HG03575 (cell line): Measurements from ENCODE around the gene SMIM8.
A peak's percentile ranks its signal among the peaks of the same experiment; 100 is the strongest.
"Not testable (repeated sequence)": the region's sequence is repeated elsewhere in the genome, so short reads cannot be mapped to it uniquely, and the experiment has no call there.

Experiments used
- ATAC-seq: cut with Tn5 transposase; IDR thresholded peaks from one replicate; pipeline ENCODE4 v1.9.1; 2021; ENCODE audit not compliant: unreplicated experiment, insufficient number of reproducible peaks, low FRiP score; ENCODE audit errors: extremely low read depth

SMIM8 gene, protein sequence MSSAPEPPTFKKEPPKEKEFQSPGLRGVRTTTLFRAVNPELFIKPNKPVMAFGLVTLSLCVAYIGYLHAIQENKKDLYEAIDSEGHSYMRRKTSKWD

GRCh38 chr6:87322304-87323212 lies at the start of gene SMIM8:
Gene SMIM8, plus strand, starts transcription at chr6:87322588. Its CDS starts 14,444 bp downstream, at chr6:87337032.
- ATAC-seq = peak; percentile 77

- no peak for ATAC-seq
Measured at GRCh38 chr6:87274660-87275274, 47.6 kb upstream of the SMIM8 start.

DNA sequence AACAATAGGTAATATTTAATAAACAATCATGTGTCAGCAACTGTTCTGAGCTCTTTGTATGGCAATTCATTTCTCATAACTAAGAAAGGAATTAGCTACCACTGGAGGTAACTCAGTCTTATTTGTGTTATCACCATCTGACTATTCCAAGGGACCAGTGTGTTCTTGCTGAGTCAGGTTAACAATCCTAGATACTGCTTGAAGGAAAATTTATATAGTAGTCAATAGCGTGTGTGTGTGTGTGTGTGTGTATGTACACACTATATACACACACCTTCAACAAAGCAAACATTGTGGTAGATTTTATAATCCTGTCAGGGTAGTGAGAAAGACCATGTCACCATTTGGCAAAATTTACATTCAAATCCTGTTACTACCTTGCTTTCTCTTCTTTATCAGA lies 45.8 kb upstream of the SMIM8 start:
- ATAC-seq = no peak

- no peak for ATAC-seq
Measured at GRCh38 chr6:87277123-87277522, 45.3 kb upstream of the SMIM8 start.

GRCh38 chr6:87279196-87279595 lies 43.2 kb upstream of the SMIM8 start:
- no peak for ATAC-seq

GRCh38 chr6:87281426-87281825 lies 41.0 kb upstream of the SMIM8 start:
- ATAC-seq = no peak

GRCh38 chr6:87282743-87283142 lies 39.6 kb upstream of the SMIM8 start:
- no peak for ATAC-seq

DNA sequence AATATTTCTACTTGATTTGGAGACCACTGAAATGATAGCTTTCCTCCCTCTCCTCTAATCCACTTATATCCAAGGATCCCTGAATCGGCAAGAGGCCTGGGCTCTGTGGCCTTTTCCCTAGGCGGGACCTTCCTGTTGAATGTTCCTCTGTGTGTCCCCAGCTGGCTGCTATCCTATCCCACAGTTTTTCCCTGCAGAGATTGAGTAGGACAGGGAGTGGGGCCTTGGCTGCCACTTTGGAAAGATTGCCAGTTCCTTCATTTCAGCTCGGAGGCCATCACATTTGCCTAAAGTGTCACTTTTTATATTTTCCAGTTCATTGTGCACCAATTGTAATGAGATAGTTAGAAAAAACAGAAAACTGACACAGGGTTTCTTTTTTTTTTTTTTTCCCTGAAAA lies 38.9 kb upstream of the SMIM8 start:
- ATAC-seq = no peak

DNA sequence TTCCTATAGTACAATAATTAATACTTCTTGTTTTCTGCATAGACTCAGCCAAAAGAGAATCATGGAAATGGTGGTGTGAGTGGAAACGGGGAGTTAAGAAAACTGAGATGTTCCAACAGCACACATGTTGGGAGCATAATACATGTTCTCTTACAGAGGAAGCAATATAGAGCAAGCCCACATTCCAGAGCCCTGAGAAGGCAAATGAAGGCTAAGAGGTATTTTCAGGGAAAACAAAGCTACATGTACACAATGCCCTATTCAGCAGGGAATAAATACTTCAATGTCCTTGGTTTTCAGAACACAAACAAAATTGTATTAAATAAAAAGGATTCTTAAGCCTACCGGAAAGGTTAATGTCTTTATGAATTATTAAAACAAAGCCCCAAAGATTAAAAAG lies 35.1 kb upstream of the SMIM8 start:
- no peak for ATAC-seq

DNA sequence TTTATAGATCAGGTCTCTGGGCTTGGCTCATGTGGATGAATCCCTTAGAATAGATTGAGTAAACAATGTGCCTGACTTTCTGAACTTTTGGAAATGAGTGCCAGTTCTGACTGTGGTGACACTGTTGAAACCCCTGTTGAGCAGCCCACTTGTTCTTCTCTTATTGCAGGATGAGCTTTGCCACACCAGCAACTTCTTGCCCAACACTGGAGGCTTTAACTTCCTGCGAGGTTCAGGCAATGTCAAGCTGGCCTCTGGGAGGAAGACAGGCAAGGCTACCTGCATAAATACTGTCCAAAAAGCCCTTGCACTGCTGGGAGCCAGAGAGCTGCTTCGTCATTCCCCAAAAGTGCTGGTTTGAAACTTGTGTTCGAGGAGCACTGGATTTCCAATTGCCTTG lies 32.8 kb upstream of the SMIM8 start:
- no peak for ATAC-seq

GRCh38 chr6:87291883-87292282 lies 30.5 kb upstream of the SMIM8 start:
- no peak for ATAC-seq

GRCh38 chr6:87293526-87293925 lies 28.9 kb upstream of the SMIM8 start:
- no peak for ATAC-seq

DNA sequence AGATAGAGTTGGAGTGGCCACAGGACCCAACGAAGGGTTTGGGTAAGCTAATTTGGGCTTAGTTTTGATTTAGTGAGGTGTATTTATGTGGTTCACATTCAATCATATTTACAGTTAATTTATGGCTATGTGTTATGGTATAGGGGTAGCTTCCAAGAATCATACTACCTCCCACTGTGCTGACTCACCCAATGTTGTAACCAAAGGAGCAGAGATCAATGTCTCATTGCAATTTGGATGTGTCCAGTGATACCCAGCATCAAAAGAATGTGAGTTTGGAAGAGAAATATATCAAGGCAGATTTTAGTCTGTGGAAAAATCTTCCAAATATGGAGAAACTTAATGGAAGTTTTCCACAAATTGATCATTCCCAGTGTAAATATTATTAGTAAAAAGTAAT lies 25.3 kb upstream of the SMIM8 start:
- no peak for ATAC-seq

DNA sequence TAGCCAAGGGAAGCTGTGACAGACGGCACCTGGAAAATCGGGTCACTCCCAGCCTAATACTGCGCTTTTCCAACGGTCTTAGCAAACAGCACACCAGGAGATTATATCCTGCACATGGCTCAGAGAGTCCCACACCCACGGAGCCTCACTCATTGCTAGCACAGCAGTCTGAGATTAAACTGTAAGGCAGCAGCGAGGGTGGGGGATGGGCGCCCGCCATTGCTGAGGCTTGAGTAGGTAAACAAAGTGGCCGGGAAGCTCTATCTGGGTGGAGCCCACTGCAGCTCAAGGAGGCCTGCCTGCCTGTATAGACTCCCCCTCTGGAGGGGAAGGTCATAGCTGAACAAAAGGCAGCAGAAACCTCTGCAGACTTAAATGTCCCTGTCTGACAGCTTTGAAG lies 21.1 kb upstream of the SMIM8 start:
- not testable (repeated sequence) for ATAC-seq

- no peak for ATAC-seq
Measured at GRCh38 chr6:87308970-87309369, 13.4 kb upstream of the SMIM8 start.

- ATAC-seq = no peak
Measured at GRCh38 chr6:87312860-87313259, 9.5 kb upstream of the SMIM8 start.

- no peak for ATAC-seq
Measured at GRCh38 chr6:87315071-87315470, 7.3 kb upstream of the SMIM8 start.

GRCh38 chr6:87319271-87319987 lies 3.0 kb upstream of the SMIM8 start:
- no peak for ATAC-seq

DNA sequence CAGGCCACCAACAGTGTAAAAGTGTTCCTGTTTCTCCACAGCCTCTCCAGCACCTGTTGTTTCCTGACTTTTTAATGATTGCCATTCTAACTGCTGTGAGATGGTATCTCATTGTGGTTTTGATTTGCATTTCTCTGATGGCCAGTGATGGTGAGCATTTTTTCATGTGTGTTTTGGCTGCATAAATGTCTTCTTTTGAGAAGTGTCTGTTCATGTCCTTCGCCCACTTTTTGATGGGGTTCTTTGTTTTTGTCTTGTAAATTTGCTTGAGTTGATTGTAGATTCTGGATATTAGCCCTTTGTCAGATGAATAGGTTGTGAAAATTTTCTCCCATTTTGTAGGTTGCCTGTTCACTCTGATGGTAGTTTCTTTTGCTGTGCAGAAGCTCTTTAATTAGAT lies 1.5 kb downstream of the SMIM8 start:
- ATAC-seq = not testable (repeated sequence)

GRCh38 chr6:87330961-87331360 lies 8.6 kb downstream of the SMIM8 start:
- no peak for ATAC-seq
